Panc1 (cell line): ENCODE results near the gene GNA12. TPM values are rescaled to one million over a fixed set of nuclear protein-coding genes. Genes with fewer than 3 reads are reported as not detected.

ENCODE experiments used
- ATAC-seq: fragments of 200-7000 bp; cut with Tn5 transposase; 2 replicates; pipeline ENCODE4 v1.9.1; 2020; ENCODE audit warnings: mild to moderate bottlenecking, moderate library complexity
- BruUV-seq: library from RNA; stranded (reverse); fragments of 400-500 nt; replicated peaks from 2 replicates; lab custom pipeline; 2021; lab: Mats Ljungman, UMichigan
- CTCF ChIA-PET: fragments of 300-600 bp; sonication (Branson Sonifier 250); formaldehyde crosslinking; loops from one replicate; lab custom pipeline; 2022; ENCODE audit warnings: antibody characterized with exemption; lab: Charles Lee
- POLR2A ChIA-PET: fragments of 300-600 bp; sonication (Branson Sonifier 250); formaldehyde crosslinking; loops from one replicate; lab custom pipeline; 2022; ENCODE audit warnings: antibody characterized with exemption; lab: Charles Lee
- DNase-seq: peaks from one replicate; pipeline ENCODE4 v3.0.0-alpha.2; 2010; ENCODE audit warnings: low read depth, low spot score
- H3K27ac ChIP-seq: 2 replicates; pipeline ENCODE4 v1.5.1; 2011; ENCODE audit warnings: mild to moderate bottlenecking, low read length, inconsistent platforms
- H3K27me3 ChIP-seq: fragments of 200-500 bp; sonication (Bioruptor generic); 2 replicates; pipeline ENCODE4 v1.6.0; 2014; ENCODE audit warnings: low read length, inconsistent platforms; ENCODE audit not compliant: control insufficient read depth, insufficient read depth
- H3K36me3 ChIP-seq: fragments of 200-500 bp; sonication (Bioruptor generic); 2 replicates; pipeline ENCODE4 v1.5.1; 2014; ENCODE audit warnings: inconsistent platforms, mild to moderate bottlenecking, low read length, moderate library complexity; ENCODE audit not compliant: control insufficient read depth, insufficient read depth
- H3K4me1 ChIP-seq: 2 replicates; pipeline ENCODE4 v1.5.1; 2011; ENCODE audit warnings: inconsistent platforms, mild to moderate bottlenecking, low read length, moderate library complexity; ENCODE audit not compliant: control insufficient read depth, insufficient read depth
- H3K4me3 ChIP-seq, 2 experiments: 2 replicates each; pipeline ENCODE4 v1.5.1; 2011 to 2012; ENCODE audit warnings: low read depth in 2 of 2, low read length in 2 of 2, mild to moderate bottlenecking in 2 of 2, inconsistent platforms in 1 of 2, moderate library complexity in 1 of 2
- H3K9me3 ChIP-seq: fragments of 200-500 bp; sonication (Bioruptor generic); 2 replicates; pipeline ENCODE4 v1.5.1; 2014; ENCODE audit warnings: low read depth, mild to moderate bottlenecking, inconsistent platforms, low read length, moderate library complexity; ENCODE audit not compliant: control insufficient read depth, insufficient read depth
- CTCF ChIP-seq: fragments of 450-650 bp; IDR thresholded peaks from 2 replicates; pipeline ENCODE4 v1.5.1; 2017; ENCODE audit warnings: mild to moderate bottlenecking
- POLR2AphosphoS5 ChIP-seq: IDR thresholded peaks from 2 replicates; pipeline ENCODE4 v1.6.1; 2012; ENCODE audit warnings: mild to moderate bottlenecking, low read depth, low read length, moderate library complexity
- SIN3A ChIP-seq: IDR thresholded peaks from 2 replicates; pipeline ENCODE4 v1.6.1; 2012; ENCODE audit warnings: low read depth, mild to moderate bottlenecking, low read length, moderate library complexity, borderline replicate concordance; ENCODE audit not compliant: insufficient read depth
- TCF7L2 ChIP-seq: IDR thresholded peaks from 2 replicates; pipeline ENCODE4 v1.6.1; 2011; ENCODE audit warnings: mild to moderate bottlenecking, low read depth, low read length, inconsistent platforms
- in situ Hi-C: cut with HindIII; loops from 2 replicates; pipeline ENCODE4 v1.10.0; 2016; ENCODE audit warnings: low sequenced_read_pairs, low pct_unique_long_range_greater_than_20kb
- intact Hi-C: fragments of 100-400 bp; cut with micrococcal nuclease; formaldehyde crosslinking; loops from one replicate; pipeline ENCODE4 v1.10.0; 2022; ENCODE audit not compliant: unreplicated experiment
- total RNA-seq: library from RNA; stranded (reverse); gene quantifications from one replicate; pipeline ENCODE4 v1.2.1, GENCODE V29; 2021; ENCODE audit not compliant: unreplicated experiment
- TF ChIP-seq, protein P1 (sequence below), 2 experiments: IDR thresholded peaks; 2 replicates each; pipeline ENCODE4 v1.6.1; 2011 to 2012; ENCODE audit warnings: low read depth in 2 of 2, control low read depth in 1 of 2, low read length in 1 of 2, mild to moderate bottlenecking in 1 of 2, moderate library complexity in 1 of 2; ENCODE audit not compliant: insufficient read depth in 1 of 2

Gene GNA12
- total RNA-seq, 1 experiment from 2014 or later, result 139 TPM

DNA sequence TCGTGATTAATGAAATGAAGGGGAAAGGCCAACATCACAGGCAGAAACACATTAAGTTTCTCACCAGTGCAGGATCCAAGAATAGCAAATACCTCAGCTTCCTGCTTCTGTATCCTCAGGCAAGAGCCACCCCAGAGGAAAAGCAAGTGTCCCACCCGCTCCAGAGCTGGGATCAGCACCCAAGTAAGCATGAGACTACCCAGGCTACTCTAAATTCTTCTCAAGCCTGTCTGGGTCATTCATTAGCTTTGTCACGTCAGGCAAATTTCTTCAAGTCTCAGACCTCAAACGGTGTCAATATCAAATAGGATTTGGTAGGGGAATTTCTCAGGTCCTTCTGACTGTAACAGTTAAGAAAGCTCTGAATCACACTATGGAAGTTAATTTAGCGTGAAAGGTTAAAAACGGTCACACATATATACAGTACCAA lies 59.0 kb downstream of the GNA12 start:
- H3K9me3 ChIP-seq, result no peaks in the 10 kb centered on the region
- H3K4me3 ChIP-seq, result no peak overlapping the region
- BruUV-seq, result no TSS peak
- in situ Hi-C loops (no loop called here), intact Hi-C loops (no loop called here)
- H3K36me3 ChIP-seq, result peaks cover 13% of the 10 kb centered on the region
- ATAC-seq (peak; percentile 59), DNase-seq (no peak)
- peaks cover 9% of the 10 kb centered on the region for H3K4me1 ChIP-seq
- POLR2A ChIA-PET, result no interaction called here
- TF ChIP-seq SIN3A (no peak), POLR2AphosphoS5 (no peak), CTCF (no peak), TCF7L2 (no peak)
- TF ChIP-seq, protein P1, sequence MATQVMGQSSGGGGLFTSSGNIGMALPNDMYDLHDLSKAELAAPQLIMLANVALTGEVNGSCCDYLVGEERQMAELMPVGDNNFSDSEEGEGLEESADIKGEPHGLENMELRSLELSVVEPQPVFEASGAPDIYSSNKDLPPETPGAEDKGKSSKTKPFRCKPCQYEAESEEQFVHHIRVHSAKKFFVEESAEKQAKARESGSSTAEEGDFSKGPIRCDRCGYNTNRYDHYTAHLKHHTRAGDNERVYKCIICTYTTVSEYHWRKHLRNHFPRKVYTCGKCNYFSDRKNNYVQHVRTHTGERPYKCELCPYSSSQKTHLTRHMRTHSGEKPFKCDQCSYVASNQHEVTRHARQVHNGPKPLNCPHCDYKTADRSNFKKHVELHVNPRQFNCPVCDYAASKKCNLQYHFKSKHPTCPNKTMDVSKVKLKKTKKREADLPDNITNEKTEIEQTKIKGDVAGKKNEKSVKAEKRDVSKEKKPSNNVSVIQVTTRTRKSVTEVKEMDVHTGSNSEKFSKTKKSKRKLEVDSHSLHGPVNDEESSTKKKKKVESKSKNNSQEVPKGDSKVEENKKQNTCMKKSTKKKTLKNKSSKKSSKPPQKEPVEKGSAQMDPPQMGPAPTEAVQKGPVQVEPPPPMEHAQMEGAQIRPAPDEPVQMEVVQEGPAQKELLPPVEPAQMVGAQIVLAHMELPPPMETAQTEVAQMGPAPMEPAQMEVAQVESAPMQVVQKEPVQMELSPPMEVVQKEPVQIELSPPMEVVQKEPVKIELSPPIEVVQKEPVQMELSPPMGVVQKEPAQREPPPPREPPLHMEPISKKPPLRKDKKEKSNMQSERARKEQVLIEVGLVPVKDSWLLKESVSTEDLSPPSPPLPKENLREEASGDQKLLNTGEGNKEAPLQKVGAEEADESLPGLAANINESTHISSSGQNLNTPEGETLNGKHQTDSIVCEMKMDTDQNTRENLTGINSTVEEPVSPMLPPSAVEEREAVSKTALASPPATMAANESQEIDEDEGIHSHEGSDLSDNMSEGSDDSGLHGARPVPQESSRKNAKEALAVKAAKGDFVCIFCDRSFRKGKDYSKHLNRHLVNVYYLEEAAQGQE (IDR thresholded peaks at IDR 0.05; ENCODE audit: insufficient read depth in 1 of 2, low read depth in 2 of 2, low read length in 1 of 2), result no peak
- no peaks in the 10 kb centered on the region for H3K27me3 ChIP-seq
- CTCF ChIA-PET, result interaction anchor here (1.0 kb wide), 1 partner anchor 28 kb away, joined by 3 read pairs; no protein-coding TSS in a partner anchor
- H3K27ac ChIP-seq, result peak overlapping the region; percentile 25; the same call in 1 of the 2 replicates

- Histone ChIP-seq H3K36me3 (peaks cover 13% of the 10 kb centered on the region), H3K27me3 (no peaks in the 10 kb centered on the region), H3K27ac (no peak overlapping the region), H3K9me3 (no peaks in the 10 kb centered on the region), H3K4me1 (peaks cover 9% of the 10 kb centered on the region), H3K4me3 (no peak overlapping the region)
- ChIA-PET CTCF (no interaction called here), POLR2A (interaction anchor here (0.6 kb wide), 1 partner anchor 297 kb away, joined by 3 read pairs; no protein-coding TSS in a partner anchor)
- no peak for TF ChIP-seq CTCF
- TF ChIP-seq, protein P1 (IDR thresholded peaks at IDR 0.05; ENCODE audit: insufficient read depth in 1 of 2, low read depth in 2 of 2, low read length in 1 of 2), result no peak
- TF ChIP-seq SIN3A, result no peak
- no peak for TF ChIP-seq POLR2AphosphoS5
- no peak for TF ChIP-seq TCF7L2
- DNase-seq (no peak), ATAC-seq (no peak)
- intact Hi-C loops, result no loop called here
- in situ Hi-C loops, result no loop called here
- no TSS peak for BruUV-seq
Observed at GRCh38 chr7:2782565-2782964, 61.5 kb downstream of the GNA12 start.
